GM19395 (cell line): ENCODE measurements around the gene MCF2L.
"Not testable (repeated sequence)": the region's sequence is repeated elsewhere in the genome, so short reads cannot be mapped to it uniquely, and the experiment has no call there.

Experiments used
- ATAC-seq: cut with Tn5 transposase; IDR thresholded peaks from one replicate; pipeline ENCODE4 v1.9.1; 2021; ENCODE audit warnings: mild to moderate bottlenecking, moderate library complexity; ENCODE audit not compliant: unreplicated experiment

Gene MCF2L

DNA sequence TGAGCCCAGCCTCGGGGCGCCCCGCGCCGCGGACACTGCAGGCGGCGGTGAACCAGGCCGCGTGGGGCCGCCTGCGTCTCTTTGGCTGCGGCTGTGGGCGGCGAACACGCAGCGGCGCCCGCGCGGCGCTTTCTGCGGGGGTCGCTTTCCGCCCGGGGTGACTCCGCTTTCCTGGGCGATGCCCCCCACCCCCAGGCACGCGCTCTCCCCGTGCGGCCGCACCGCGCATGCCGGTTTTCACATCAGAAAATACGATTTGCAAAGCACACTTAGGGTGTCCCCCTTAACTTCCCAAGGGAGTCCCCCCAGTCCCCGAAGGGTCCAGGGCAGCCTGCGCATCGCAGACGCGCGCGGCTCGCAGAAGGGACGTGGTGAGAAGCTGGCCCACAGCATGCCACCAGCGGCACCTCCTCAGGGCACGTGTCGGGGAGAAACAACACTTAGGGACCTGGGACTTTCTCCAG is 141.9 kb downstream of the MCF2L start:
- no peak for ATAC-seq

DNA sequence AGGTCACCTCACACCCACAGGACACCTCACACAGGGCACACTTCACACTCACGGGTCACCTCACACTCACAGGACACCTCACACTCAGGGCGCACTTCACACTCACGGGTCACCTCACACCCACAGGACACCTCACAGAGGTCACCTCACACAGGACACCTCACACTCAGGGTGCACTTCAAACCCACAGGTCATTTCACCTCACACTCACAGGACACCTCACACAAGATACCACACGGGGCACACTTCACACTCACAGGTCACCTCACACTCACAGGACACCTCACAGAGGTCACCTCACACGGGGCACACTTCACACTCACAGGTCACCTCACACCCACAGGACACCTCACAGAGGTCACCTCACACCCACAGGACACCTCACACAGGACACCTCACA is 142.8 kb downstream of the MCF2L start:
- not testable (repeated sequence) for ATAC-seq

DNA sequence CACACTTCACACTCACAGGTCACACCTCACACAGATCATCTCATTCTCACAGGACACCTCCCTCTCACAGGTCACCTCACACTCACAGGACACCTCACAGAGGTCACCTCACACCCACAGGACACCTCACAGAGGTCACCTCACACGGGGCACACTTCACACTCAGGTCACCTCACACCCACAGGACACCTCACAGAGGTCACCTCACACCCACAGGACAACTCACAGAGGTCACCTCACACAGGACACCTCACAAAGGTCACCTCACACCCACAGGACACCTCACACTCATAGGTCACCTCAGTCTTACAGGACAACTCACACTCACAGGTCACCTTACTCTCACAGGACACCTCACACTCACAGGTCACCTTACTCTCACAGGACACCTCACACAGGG is 143.5 kb downstream of the MCF2L start:
- not testable (repeated sequence) for ATAC-seq

DNA sequence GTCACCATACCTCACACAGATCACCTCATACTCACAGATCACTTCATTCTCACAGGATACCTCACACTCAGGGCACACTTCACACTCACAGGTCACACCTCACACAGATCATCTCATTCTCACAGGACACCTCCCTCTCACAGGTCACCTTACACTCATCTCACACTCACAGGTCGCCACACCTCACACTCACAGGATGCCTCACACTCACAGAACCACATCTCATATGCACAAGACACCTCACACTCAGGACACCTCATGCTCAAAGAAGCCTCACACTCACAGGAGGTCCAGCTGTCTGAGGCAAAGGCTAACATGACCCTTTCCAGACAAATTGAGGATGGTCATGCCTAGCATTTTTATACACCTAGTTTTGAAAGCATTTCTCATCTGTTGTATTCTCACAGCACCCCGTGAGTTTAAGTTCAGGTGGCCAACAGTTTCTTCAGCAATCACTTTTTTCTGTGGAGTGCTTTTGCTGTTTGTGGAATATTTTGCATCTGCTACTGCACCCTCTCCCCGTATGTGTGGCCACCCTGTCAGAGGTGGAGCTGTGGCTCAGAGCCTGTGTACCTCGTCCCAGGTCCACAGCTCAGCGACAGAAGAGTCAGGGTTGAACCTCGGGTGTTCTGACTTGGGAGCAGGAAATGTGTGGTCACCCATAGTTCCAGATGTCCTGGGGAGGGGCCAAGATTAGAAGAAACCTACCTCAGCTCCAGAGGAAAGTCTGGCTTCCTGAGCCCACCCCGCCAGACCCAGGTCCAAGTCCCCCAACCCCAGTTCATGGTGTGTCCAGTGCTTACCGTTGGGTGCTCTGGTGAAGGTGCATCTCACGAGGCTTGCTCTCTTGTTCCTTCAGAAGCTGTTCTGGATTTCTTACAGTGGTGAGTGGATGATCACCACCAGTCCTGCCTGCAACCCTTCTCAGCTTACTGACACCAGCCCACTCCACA is 144.2 kb downstream of the MCF2L start:
- no peak for ATAC-seq

DNA sequence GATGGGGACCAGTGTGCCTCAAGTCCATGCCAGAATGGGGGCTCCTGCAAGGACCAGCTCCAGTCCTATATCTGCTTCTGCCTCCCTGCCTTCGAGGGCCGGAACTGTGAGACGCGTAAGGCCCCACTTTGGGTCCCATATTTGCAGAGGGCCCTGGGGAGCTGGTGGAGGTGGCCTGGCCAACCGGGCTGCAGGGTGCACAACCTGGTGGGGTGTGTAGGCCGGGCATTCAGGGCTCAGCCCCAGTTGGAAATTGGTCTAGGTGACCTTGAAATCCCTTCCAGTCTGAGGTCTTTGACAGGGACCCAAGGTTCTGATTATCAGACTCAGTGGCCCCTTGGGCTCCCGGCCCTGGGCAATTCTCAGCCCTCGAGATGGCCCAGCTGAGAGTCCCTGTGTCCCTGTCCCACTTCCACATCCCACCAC is 144.8 kb downstream of the MCF2L start:
- ATAC-seq, result no peak

DNA sequence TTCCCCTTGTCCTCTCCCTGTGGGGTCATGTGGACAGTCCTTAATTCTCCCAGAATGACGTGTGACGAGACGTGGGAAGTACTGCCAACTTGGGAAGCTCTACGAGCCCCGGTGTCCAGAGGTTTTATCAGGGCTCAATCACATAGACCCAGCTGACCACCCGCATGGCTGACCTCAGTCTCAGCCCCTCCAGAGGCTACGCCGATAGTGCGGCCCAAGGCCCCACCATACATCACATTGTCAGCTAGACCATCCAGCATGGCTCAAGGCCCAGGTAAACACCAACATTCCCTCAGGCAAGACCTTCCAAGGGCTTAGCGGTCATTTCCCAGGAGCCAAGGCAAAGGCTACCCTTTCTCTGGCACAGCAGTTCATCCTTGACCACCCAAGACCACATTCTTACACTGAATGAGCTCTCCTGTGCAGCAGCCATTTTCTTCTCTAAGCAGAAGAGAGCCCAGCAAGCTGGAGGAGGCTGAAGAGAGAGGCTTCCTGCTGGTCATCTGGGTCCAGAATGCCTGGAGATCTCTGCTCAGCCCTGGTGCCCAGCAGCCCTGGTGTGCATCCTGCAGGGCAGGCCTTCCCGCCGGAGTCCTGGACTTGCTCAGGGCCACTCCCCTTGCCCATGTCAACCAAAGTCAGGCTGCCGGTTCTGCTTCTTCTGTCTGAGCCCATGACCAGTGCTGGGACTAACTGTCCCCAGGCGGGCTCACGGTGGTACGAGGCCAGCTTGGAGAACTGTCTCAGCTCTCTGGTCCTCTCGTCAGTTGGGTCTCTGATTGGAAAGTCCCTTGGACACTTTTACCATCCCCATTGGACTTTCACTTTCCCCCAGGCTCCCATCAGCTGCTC is 145.7 kb downstream of the MCF2L start:
- no peak for ATAC-seq

DNA sequence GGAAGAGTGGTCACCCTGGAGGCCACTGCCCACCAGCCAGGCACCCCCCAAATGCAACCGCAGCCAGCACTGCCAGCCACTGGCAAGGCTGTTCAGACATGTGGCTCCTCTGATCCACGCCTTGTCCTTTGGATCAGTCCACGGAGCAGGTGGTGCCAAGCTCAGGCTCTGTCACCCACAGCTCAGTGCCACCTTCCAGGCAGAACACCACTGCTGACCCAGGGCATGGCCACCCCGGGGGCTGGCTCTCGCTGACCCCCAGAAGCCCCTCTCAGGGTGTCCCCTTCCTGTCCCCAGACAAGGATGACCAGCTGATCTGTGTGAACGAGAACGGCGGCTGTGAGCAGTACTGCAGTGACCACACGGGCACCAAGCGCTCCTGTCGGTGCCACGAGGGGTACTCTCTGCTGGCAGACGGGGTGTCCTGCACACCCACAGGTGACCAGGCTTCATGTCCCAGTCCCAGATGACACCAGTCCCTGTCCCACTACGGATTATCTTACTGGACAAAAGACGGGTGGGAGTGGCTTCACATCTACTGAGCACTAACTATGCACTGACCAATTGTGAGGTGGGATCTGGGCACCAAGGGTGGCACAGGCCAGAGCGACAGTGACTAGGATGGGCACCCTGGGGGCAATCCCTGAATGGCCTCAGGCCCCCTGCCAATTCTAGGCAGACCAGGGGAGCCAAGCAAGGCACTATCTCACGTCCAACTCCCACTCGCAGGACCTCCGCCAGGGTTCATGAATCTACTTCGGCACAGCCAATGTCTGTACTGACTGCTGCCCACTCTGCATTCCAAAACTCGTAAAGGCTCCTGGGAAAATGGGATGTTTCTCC is 146.6 kb downstream of the MCF2L start:
- ATAC-seq, result no peak

DNA sequence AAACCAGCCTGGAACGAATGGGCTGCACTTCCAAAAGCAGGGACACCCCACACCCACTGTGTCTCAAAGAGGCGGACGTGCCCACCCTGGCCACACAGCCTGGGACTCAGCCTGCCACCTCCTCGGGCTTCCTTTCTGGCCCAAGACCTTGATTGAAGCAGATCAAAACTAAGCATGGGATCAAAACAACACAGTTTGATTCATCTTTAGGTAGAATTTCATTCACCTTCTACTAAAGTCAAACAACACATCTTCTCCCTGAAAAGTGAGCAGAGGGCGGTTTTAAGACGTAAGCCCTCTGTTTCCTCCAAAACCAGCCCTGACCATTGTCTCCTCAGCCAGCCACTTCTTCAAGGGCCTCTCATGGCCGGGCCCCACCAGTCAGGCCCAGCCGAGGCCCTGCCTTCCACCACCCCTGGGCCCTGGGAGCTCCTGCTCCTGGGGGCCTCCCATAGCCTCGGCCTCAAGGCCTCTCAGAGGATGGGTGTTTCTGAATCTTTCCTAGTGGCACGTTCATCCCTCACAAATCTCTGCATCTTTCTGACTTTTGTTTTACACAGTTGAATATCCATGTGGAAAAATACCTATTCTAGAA is 147.3 kb downstream of the MCF2L start:
- ATAC-seq, result no peak

DNA sequence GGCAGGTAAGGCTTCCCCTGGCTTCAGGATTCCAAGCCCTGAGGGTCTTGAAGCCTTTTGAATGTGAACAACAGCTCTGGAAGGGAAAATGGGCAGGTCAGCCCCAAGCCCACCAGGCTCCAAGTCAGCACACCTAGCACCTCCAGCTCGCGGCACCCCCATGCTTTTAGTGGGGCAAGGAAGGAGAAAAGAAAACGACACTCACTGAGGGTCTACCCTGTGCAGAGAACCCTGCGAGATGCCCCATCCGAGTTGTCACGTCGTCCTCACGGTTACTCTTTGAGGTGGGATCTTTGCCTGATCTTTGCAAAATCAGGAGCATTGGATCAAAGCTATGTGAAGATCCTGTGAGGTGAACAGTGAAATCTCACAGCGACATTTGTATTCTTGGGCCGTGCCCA is 147.9 kb downstream of the MCF2L start:
- ATAC-seq, result no peak

DNA sequence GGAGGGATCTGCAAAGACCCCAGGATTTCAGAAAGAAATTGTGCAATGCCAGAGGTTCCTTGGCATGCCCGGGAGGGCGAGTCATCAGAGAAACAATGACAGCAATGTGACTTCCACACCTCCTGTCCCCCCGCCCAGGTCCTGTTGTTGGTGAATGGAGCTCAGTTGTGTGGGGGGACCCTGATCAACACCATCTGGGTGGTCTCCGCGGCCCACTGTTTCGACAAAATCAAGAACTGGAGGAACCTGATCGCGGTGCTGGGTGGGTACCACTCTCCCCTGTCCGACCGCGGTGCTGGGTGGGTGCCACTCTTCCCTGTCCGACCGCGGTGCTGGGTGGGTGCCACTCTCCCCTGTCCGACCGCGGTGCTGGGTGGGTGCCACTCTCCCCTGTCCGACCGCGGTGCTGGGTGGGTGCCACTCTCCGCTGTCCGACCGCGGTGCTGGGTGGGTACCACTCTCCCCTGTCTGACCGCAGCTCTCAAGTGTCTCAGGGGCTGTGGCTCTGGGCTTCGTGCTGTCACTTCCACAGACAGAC is 148.4 kb downstream of the MCF2L start:
- ATAC-seq, result no peak

DNA sequence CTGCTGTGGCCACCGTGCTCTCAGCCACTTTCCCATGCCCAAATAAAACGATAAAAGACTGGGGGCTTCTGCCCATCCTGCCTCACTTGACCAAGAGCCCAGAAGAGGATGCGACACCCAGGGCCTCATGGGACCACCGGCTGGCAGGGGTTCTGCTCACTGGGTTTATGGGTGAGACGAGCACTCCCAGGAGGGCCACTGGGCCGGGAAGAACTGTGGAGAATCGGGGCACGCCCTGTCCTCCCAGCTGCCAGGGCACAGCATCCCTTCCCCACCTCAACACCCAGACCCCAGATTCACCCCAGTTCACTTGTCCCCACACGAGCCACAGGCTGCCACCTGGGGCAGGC is 148.9 kb downstream of the MCF2L start:
- no peak for ATAC-seq

DNA sequence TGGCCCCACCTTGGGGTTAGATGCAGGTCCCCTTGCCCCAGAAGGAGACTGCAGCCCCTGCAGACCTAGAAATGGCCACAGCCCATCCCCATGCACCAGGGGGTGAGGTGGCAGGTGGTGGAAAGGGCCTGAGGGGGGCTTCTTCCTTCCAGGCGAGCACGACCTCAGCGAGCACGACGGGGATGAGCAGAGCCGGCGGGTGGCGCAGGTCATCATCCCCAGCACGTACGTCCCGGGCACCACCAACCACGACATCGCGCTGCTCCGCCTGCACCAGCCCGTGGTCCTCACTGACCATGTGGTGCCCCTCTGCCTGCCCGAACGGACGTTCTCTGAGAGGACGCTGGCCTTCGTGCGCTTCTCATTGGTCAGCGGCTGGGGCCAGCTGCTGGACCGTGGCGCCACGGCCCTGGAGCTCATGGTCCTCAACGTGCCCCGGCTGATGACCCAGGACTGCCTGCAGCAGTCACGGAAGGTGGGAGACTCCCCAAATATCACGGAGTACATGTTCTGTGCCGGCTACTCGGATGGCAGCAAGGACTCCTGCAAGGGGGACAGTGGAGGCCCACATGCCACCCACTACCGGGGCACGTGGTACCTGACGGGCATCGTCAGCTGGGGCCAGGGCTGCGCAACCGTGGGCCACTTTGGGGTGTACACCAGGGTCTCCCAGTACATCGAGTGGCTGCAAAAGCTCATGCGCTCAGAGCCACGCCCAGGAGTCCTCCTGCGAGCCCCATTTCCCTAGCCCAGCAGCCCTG is 149.4 kb downstream of the MCF2L start:
- ATAC-seq, result no peak

DNA sequence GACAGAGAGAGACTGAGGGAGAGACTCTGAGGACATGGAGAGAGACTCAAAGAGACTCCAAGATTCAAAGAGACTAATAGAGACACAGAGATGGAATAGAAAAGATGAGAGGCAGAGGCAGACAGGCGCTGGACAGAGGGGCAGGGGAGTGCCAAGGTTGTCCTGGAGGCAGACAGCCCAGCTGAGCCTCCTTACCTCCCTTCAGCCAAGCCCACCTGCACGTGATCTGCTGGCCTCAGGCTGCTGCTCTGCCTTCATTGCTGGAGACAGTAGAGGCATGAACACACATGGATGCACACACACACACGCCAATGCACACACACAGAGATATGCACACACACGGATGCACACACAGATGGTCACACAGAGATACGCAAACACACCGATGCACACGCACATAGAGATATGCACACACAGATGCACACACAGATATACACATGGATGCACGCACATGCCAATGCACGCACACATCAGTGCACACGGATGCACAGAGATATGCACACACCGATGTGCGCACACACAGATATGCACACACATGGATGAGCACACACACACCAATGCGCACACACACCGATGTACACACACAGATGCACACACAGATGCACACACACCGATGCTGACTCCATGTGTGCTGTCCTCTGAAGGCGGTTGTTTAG is 150.3 kb downstream of the MCF2L start:
- ATAC-seq, result no peak

DNA sequence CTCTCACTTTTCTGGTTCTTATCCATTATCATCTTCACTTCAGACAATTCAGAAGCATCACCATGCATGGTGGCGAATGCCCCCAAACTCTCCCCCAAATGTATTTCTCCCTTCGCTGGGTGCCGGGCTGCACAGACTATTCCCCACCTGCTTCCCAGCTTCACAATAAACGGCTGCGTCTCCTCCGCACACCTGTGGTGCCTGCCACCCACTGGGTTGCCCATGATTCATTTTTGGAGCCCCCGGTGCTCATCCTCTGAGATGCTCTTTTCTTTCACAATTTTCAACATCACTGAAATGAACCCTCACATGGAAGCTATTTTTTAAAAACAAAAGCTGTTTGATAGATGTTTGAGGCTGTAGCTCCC is 150.8 kb downstream of the MCF2L start:
- ATAC-seq, result no peak

DNA sequence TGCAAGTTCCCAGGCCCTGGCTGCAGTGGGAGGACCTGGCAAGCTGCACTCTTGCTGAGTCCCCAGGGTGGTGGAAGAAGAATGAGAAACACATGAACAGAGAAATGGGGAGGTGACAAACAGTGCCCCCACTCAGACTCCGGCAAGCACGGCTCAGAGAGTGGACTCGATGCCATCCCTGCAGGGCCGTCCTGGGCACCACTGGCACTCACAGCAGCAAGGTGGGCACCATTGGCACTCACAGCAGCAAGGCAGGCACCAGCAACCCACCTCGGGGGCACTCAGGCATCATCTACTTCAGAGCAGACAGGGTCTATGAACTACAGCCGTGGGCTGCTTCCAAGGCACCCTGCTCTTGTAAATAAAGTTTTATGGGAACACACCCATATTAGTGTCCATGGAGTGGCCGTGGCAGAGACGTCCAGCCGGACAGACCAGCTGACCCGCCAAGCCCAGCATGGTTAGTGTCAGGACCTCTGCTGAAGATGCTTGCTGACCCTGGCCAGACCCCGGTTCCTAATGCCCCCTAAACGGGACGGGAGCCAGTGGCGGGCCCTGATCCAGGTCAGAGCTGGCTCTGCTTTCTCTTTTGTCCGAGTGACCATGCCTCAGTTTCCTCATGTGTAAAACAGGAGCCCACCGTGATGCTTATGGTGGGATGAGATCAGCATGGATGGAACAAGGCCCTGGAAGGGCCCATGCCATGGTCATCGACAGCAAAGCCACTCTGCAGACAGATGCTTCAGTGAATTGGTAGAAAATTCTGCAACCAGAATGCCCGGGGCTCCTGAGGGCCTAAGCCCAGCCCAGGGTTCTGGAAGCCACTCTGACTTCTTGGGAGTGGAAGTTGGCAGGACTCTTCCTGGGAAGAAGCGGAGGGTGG is 151.5 kb downstream of the MCF2L start:
- no peak for ATAC-seq

DNA sequence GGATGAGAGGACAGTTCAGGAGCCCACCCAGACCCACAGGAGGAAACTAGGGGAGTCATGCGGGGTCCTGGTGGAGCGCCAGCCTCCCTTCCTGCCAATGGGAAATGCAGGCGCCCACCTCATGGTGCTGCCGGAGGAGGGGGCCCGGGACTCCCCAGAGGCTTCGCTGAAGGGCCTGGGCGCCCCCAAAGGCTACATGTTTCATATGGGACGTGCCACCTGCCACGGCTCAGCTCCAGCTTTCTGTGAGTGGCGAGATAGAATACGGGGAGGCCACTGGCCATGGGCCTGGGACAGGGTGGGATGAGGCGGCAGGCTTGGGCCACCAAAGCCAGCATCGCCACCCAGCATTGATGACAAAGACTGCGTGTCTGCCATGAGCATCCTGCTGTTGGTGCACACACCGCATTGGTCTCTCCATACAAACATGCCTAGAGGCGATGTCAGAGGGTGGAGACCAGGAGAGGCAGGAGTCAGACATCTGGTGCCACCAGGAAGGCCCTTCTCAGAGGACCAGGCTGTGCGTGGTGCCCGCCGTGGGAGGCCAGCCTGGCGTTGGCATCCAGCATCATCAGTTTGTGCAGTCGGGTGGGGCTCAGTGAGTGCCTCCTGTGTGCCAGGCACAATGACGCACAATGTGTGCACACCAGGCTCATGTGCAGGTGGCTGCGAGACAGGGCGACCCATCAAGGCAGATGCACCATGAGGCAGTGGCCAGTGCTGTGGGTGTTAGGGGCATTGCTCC is 152.3 kb downstream of the MCF2L start:
- ATAC-seq, result no peak

DNA sequence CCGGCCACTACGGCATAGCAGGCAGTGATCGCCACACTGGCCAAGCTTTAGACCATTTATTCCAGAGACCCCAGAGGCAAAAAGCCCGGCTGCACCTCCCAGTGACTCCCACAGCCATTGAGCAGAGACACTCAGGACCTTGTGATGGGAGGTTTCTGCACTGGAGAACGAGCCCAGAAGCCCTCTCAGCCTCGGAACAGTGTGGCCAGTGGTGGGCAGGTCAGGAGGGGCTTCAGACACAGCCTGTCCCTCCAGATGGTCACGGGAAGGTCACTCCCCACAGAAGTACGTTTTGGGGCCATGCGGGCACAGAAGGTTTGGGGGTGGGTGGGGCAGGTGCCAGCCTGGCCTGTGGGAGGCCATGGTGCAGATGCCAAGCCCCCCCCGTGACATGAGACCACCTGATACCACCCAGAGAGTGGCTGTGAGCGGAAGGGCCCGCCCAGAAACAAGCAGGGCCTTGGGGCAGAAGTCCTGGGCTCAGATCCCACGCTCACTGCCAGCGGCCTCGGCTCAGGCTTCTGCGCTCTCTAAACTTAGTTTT is 153.0 kb downstream of the MCF2L start:
- ATAC-seq, result no peak
